ENCODE data around the gene OR51B4.
"Not testable (repeated sequence)": the region's sequence is repeated elsewhere in the genome, so short reads cannot be mapped to it uniquely, and the experiment has no call there.

OR51B4 gene

GRCh38 chr11:5301846-5302245 is at the start of gene OR51B4:
TSS of gene OR51B4 (minus strand) at chr11:5301946. CDS start at chr11:5301946, 0 bp downstream.
- no peak for DNase-seq

GRCh38 chr11:5351208-5351607 is 49.5 kb upstream of the OR51B4 start, which contains the start of gene OR51B6:
TSS of gene OR51B6 (plus strand) at chr11:5351508. CDS start at chr11:5351508, 0 bp downstream.
- no peak for DNase-seq

GRCh38 chr11:5349550-5349949 is 47.8 kb upstream of the OR51B4 start:
- DNase-seq = no peak

- DNase-seq = no peak
These were observed 46.9 kb upstream of the OR51B4 start for GRCh38 chr11:5348551-5349194.

- no peak for DNase-seq
These were observed 44.1 kb upstream of the OR51B4 start for GRCh38 chr11:5345831-5346230.

GRCh38 chr11:5343474-5344335 is 42.0 kb upstream of the OR51B4 start, which contains the start of gene OR51B5:
TSS of gene OR51B5 (minus strand) at chr11:5343524. CDS start at chr11:5343524, 0 bp downstream.
- no peak for DNase-seq

- DNase-seq = no peak
These were observed 38.1 kb upstream of the OR51B4 start for GRCh38 chr11:5339771-5340322.

GRCh38 chr11:5337253-5337652 is 35.5 kb upstream of the OR51B4 start:
- not testable (repeated sequence) for DNase-seq

GRCh38 chr11:5336331-5336730 is 34.6 kb upstream of the OR51B4 start:
- no peak for DNase-seq

GRCh38 chr11:5335170-5335569 is 33.4 kb upstream of the OR51B4 start:
- DNase-seq = no peak

GRCh38 chr11:5324197-5324596 is 22.5 kb upstream of the OR51B4 start, which contains the start of gene OR51B2:
TSS of gene OR51B2 (minus strand) at chr11:5324297. CDS start at chr11:5324297, 0 bp downstream.
- no peak for DNase-seq

- DNase-seq = peak in 1 of 3 experiments; percentile 26
These were observed 15.5 kb upstream of the OR51B4 start for GRCh38 chr11:5317292-5317691.

- not testable (repeated sequence) for DNase-seq
These were observed 11.7 kb upstream of the OR51B4 start for GRCh38 chr11:5313326-5314023.

GRCh38 chr11:5310423-5310822 is 8.7 kb upstream of the OR51B4 start:
- no peak for DNase-seq

- no peak for DNase-seq
These were observed 5.7 kb upstream of the OR51B4 start for GRCh38 chr11:5307256-5308019.

- DNase-seq = no peak
These were observed 2.3 kb upstream of the OR51B4 start for GRCh38 chr11:5304046-5304445.

- no peak for DNase-seq
These were observed 1.9 kb upstream of the OR51B4 start for GRCh38 chr11:5303626-5304025.

GRCh38 chr11:5300251-5300650 is 1.5 kb downstream of the OR51B4 start:
- DNase-seq = no peak

GRCh38 chr11:5298451-5298850 is 3.3 kb downstream of the OR51B4 start:
- DNase-seq = no peak

- no peak for DNase-seq
These were observed 3.9 kb downstream of the OR51B4 start for GRCh38 chr11:5297721-5298323.

- DNase-seq = not testable (repeated sequence)
These were observed 7.3 kb downstream of the OR51B4 start for GRCh38 chr11:5294342-5294995.
